GM19452 (cell line): ENCODE measurements around the gene FCHSD2.
A peak's percentile ranks its signal among the peaks of the same experiment; 100 is the strongest.

Experiments used
- ATAC-seq: cut with Tn5 transposase; IDR thresholded peaks from one replicate; pipeline ENCODE4 v1.9.1; 2021; ENCODE audit not compliant: unreplicated experiment

FCHSD2 gene

DNA sequence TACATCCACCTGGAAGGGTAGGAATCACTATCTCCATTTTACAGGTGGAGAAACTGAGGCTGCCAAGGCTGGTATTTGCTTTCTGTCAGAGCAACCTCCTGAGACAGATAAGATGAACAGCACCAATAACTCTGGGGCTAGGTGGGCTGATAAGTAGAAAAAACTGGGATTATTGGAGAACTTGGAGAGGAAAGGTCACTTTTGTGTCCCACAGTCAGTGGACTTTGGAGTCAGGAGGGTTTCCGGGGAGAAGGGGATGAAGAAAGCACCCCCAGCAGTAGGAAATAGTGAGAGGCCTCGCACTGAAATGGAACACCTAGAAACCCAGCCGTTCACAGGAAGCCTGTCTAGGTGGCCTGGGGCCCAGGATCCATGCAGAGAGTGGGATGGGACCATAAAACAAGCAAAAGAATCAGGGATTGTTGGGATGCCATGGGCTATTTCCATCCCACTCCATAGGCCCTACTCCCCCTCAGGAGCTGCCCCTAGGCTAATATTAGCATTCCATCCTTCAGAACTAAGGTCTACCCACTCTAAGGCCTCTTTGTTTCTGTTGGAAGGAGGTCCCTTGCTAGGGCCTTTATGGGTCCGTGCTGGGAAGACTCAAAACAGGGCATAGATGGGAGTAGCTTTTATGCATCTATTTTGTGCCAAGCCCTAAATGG is 31.0 kb upstream of the FCHSD2 start:
- ATAC-seq = no peak

GRCh38 chr11:73171436-73172161 is 29.5 kb upstream of the FCHSD2 start:
- no peak for ATAC-seq

DNA sequence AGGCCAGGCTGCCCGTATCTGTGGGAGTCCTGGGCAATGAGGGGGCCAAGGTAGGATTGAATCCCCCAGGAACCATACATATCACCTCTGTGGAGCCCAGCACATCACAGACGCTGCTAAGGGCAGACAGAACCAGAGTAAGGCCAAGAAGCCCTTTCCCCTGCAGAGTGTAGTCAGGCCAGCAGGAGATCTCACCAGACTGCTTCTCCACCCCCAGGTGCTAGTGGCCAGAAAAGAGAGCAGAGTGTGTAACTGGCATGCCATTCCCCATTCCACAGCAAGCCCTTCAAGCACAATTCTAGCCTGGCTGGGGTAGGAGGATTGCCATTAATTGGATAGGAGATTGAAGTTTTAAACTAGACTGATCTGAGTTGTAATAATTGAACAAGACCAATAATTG is 28.0 kb upstream of the FCHSD2 start:
- ATAC-seq = no peak

GRCh38 chr11:73168925-73169579 is 26.9 kb upstream of the FCHSD2 start:
- no peak for ATAC-seq

GRCh38 chr11:73167363-73167954 is 25.3 kb upstream of the FCHSD2 start:
- no peak for ATAC-seq

GRCh38 chr11:73164803-73165540 is 22.9 kb upstream of the FCHSD2 start:
- no peak for ATAC-seq

DNA sequence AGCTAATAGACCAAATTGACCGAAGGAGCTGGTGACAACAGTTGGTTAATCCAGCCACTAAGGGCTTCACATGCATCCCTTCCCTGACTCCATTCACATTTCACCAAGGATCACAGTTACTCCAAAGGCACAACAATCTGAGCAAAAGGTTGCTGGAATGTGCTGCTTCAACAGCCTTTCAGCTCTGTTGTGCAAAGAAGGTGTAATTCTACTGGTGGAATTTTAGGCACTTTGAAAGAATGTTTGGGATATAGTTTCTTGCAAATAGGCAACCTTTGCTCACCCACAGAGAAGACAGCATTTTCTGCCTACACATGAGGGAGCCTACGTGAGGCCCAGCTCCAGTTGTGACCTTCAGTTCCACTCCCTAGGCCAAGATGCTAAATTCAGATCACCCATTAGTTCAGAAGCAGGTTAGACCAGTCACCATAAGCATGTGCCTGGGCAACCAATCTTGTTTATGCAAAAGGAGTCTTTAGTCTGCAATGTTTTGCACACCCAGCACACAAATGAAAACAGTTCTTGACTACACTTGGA is 21.6 kb upstream of the FCHSD2 start:
- ATAC-seq = no peak

DNA sequence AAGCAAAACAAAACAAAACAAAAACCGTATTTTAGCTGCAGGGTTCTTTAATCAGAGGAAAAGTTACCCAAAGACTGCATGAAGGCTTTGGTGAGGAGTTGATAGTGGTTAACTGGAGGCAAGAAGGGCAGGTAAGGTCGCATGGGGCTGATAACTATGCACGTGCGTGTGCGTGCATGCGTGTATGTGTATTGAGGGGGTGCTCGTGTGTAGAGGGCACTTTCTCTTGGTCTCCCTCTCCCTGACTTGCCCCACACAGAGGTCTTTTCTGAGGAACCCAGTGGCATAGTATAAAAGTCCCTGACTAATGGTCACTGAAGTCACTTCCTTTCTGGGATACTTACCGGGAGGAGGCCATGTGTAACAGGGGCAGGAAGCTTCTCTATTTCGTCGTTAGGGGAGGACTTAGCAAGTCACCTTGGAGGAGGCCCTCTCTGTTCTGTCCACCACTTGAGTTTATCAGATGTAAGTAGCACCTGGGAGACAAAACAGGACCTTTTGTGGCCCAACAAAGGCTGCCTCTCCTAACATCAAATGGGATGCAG is 20.1 kb upstream of the FCHSD2 start:
- no peak for ATAC-seq

DNA sequence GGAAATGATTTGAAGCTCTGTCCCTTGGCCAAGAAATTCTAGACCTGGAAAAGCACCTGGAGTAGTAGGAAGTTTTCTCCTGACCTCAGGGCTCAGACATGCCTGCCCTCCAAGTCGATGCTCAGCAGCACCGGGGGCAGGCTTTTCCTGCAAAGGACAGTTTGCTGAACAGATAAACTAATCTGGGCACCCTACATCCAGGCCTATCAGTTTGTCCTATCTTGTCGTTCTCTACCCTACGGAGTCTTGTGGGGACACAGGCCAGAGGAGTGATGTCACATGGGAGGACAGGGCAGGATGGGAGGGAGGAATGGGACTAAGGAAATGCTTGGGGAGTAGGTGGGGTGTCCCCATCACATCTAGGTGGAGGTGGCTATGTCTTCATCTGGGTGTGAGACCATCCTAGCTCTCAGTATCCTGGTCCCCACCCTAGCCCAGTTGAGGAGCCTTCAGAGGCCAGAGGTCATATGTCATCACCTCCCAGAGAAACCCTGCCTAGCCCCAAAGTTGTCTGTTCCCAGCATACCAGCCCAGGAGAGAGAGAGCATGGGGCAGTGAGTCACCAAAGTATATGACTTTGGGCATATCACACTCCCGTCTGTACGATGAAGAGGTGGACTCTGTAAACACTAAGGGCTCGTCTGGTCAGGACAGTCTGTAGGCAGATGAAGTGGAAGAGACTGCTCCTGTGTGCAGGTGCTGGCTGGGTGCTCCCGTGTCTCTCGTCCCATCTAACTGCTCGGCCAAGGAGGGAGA is 18.1 kb upstream of the FCHSD2 start:
- ATAC-seq = no peak

DNA sequence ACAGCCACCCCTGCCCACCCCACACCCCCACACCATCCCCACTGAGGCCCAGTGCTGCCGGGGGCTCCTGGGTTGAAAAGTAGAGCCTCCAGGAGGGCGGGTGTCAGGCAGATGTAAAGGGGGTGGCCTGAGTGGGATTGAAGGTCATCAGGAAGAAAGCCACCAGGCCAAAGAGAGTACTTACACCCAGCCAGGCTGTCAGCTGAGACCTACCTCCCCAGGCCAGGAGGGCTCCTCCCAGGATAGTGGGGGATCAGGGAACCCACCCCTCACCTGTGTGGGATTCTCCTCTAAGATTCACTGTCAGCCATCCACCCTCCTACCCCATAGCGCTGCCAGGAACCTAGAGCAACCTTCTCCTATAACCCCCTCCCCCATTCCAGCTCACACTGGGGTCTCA is 17.2 kb upstream of the FCHSD2 start:
- no peak for ATAC-seq

DNA sequence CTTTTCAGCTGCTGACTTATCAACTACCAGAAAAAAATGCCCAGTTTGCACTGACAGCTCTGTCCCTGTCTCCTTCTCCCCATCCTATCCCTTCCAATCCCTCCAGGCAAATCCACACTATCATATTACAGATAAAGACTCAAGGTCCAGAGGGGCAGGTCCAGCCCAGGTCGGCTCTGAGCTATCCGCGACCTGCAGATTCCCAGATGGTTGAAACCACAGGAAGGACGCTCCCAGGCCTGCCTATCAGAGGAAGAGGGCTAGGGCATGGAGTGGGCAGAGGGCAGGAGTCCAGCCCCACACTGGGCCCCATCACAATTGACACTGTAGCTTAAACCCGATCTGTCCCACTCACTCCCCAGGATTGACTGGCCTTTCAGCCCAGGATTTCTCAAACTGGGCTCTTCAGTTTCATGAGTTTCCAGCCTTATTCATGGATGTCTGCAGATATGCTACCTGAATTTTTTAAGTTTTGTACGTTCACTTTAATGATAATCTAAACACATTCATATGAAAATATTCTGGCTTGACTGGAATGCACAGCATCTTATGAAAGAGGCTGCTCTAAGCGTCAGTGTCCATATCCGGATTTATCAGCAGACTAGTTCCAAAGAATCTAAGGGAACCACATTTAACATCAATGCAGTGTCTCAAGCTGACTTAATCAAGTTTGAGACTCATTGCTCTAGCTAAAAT is 16.4 kb upstream of the FCHSD2 start:
- no peak for ATAC-seq

GRCh38 chr11:73157101-73158010 is 15.2 kb upstream of the FCHSD2 start:
- ATAC-seq = no peak

- no peak for ATAC-seq
Measured at GRCh38 chr11:73156686-73157085, 14.6 kb upstream of the FCHSD2 start.

- ATAC-seq = no peak
Measured at GRCh38 chr11:73156114-73156513, 14.0 kb upstream of the FCHSD2 start.

- ATAC-seq = no peak
Measured at GRCh38 chr11:73155102-73155501, 13.0 kb upstream of the FCHSD2 start.

DNA sequence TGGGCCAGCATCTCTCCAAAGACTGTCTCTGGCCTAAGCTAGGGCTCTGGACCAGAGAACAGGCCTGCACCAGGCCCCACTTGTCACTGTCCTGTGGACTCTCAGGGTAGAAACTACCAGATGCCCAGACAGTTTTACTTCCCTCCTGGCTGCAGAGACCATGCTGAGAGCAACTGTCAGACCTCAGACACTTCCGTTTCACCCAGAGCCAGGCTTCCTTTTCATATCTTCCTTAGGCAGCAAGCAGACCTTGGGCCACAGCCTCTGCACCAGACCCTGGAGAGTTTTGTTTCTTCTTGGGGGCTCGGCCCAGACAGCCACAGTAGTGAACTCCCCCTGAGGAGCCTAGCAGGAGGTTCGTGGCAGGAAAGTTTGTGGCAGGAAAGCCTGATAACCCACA is 12.1 kb upstream of the FCHSD2 start:
- ATAC-seq = peak; percentile 47

DNA sequence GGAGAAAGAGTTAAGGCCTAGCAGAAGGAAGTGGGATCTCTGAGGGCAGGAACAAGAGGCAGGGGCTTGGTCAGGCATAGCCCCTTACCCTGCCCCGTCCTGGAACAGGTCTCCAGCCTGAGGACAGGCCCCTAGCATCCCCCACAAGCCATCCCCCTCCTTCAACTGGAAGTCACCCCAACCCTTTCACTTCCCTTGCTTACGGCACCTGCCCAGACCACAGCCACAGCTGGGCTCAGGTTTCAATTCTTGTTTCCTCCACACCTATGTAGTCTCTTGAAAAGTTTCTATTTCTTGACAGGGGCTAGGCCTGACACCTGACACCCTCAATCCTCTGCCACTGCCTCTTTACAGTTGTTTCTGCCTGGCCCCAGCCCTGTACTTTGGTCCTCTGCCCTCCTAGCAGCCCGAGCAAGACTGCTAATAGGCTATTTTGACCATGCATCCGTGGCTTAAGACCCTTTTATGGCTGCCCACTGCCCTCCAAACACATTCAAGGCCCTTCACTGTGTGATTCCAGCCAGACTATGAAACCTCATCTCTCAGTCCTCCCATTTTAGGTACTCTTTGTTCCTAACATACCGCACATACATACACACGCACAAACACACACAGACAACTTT is 10.9 kb upstream of the FCHSD2 start:
- ATAC-seq = peak; percentile 57
